ENCODE measurements around the gene HBE1. TPM values are rescaled to one million over a fixed set of nuclear protein-coding genes. Genes with fewer than 3 reads are reported as not detected.

The HBE1 gene
- total and polyA plus RNA-seq, 9 of the 15 experiments (the other 6 are each of a cell fraction or from before 2014, with no cell fraction given): 612 to 10,250 (median 2,181) TPM

DNA sequence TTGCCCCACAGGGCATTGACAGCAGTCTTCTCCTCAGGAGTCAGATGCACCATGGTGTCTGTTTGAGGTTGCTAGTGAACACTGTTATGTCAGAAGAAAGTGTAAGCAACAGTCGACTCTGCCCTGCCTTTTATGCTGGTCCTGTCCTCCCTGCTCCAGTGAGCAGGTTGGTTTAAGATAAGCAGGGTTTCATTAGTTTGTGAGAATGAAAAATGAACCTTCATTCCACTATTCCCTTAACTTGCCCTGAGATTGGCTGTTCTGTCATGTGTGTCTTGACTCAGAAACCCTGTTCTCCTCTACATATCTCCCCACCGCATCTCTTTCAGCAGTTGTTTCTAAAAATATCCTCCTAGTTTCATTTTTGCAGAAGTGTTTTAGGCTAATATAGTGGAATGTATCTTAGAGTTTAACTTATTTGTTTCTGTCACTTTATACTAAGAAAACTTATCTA, 35.3 kb downstream of the HBE1 start, which contains the start of gene HBD (continued):
- TF ChIP-seq, protein P1, sequence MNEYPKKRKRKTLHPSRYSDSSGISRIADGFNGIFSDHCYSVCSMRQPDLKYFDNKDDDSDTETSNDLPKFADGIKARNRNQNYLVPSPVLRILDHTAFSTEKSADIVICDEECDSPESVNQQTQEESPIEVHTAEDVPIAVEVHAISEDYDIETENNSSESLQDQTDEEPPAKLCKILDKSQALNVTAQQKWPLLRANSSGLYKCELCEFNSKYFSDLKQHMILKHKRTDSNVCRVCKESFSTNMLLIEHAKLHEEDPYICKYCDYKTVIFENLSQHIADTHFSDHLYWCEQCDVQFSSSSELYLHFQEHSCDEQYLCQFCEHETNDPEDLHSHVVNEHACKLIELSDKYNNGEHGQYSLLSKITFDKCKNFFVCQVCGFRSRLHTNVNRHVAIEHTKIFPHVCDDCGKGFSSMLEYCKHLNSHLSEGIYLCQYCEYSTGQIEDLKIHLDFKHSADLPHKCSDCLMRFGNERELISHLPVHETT (CRISPR knock-in tag; conservative IDR thresholded peaks at IDR 0.05 in 1 of 2, IDR thresholded peaks at IDR 0.05 in 1 of 2): peak in 1 of 2 experiments; percentile 44; a peak in 1 of 4 replicates
- TF ChIP-seq, protein P2, sequence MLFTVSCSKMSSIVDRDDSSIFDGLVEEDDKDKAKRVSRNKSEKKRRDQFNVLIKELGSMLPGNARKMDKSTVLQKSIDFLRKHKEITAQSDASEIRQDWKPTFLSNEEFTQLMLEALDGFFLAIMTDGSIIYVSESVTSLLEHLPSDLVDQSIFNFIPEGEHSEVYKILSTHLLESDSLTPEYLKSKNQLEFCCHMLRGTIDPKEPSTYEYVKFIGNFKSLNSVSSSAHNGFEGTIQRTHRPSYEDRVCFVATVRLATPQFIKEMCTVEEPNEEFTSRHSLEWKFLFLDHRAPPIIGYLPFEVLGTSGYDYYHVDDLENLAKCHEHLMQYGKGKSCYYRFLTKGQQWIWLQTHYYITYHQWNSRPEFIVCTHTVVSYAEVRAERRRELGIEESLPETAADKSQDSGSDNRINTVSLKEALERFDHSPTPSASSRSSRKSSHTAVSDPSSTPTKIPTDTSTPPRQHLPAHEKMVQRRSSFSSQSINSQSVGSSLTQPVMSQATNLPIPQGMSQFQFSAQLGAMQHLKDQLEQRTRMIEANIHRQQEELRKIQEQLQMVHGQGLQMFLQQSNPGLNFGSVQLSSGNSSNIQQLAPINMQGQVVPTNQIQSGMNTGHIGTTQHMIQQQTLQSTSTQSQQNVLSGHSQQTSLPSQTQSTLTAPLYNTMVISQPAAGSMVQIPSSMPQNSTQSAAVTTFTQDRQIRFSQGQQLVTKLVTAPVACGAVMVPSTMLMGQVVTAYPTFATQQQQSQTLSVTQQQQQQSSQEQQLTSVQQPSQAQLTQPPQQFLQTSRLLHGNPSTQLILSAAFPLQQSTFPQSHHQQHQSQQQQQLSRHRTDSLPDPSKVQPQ (CRISPR knock-in tag; IDR thresholded peaks at IDR 0.05; ENCODE audit: borderline replicate concordance): no peak
- TF ChIP-seq, protein P3, sequence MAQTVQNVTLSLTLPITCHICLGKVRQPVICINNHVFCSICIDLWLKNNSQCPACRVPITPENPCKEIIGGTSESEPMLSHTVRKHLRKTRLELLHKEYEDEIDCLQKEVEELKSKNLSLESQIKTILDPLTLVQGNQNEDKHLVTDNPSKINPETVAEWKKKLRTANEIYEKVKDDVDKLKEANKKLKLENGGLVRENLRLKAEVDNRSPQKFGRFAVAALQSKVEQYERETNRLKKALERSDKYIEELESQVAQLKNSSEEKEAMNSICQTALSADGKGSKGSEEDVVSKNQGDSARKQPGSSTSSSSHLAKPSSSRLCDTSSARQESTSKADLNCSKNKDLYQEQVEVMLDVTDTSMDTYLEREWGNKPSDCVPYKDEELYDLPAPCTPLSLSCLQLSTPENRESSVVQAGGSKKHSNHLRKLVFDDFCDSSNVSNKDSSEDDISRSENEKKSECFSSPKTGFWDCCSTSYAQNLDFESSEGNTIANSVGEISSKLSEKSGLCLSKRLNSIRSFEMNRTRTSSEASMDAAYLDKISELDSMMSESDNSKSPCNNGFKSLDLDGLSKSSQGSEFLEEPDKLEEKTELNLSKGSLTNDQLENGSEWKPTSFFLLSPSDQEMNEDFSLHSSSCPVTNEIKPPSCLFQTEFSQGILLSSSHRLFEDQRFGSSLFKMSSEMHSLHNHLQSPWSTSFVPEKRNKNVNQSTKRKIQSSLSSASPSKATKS (CRISPR knock-in tag; IDR thresholded peaks at IDR 0.05): no peak
- no peak for TF ChIP-seq ZKSCAN1 (IDR thresholded peaks at IDR 0.05; ENCODE audit: low read depth, low read length)
- TF ChIP-seq, protein P4, sequence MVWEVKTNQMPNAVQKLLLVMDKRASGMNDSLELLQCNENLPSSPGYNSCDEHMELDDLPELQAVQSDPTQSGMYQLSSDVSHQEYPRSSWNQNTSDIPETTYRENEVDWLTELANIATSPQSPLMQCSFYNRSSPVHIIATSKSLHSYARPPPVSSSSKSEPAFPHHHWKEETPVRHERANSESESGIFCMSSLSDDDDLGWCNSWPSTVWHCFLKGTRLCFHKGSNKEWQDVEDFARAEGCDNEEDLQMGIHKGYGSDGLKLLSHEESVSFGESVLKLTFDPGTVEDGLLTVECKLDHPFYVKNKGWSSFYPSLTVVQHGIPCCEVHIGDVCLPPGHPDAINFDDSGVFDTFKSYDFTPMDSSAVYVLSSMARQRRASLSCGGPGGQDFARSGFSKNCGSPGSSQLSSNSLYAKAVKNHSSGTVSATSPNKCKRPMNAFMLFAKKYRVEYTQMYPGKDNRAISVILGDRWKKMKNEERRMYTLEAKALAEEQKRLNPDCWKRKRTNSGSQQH (CRISPR knock-in tag; IDR thresholded peaks at IDR 0.05): no peak
- TF ChIP-seq, protein P5, sequence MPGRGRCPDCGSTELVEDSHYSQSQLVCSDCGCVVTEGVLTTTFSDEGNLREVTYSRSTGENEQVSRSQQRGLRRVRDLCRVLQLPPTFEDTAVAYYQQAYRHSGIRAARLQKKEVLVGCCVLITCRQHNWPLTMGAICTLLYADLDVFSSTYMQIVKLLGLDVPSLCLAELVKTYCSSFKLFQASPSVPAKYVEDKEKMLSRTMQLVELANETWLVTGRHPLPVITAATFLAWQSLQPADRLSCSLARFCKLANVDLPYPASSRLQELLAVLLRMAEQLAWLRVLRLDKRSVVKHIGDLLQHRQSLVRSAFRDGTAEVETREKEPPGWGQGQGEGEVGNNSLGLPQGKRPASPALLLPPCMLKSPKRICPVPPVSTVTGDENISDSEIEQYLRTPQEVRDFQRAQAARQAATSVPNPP (IDR thresholded peaks at IDR 0.05; ENCODE audit: borderline replicate concordance, insufficient read depth, insufficient read length): no peak
- no peak for TF ChIP-seq ZNF764 (CRISPR knock-in tag; IDR thresholded peaks at IDR 0.05; ENCODE audit: low read depth)
- TF ChIP-seq PHB2 (IDR thresholded peaks at IDR 0.05; ENCODE audit: low read depth): no peak
- TF ChIP-seq SAFB (IDR thresholded peaks at IDR 0.05; ENCODE audit: borderline replicate concordance, low read depth, low read length): no peak
- no peak for TF ChIP-seq IRF2 (CRISPR knock-in tag; IDR thresholded peaks at IDR 0.05)
- TF ChIP-seq, protein P6, sequence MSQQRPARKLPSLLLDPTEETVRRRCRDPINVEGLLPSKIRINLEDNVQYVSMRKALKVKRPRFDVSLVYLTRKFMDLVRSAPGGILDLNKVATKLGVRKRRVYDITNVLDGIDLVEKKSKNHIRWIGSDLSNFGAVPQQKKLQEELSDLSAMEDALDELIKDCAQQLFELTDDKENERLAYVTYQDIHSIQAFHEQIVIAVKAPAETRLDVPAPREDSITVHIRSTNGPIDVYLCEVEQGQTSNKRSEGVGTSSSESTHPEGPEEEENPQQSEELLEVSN (IDR thresholded peaks at IDR 0.05; ENCODE audit: borderline replicate concordance in 1 of 2, extremely low read depth in 1 of 2, insufficient read depth in 1 of 2, insufficient read length in 1 of 2, low read depth in 1 of 2, low read length in 1 of 2, poor library complexity in 1 of 2, severe bottlenecking in 1 of 2): no peak
- TF ChIP-seq, protein P7, sequence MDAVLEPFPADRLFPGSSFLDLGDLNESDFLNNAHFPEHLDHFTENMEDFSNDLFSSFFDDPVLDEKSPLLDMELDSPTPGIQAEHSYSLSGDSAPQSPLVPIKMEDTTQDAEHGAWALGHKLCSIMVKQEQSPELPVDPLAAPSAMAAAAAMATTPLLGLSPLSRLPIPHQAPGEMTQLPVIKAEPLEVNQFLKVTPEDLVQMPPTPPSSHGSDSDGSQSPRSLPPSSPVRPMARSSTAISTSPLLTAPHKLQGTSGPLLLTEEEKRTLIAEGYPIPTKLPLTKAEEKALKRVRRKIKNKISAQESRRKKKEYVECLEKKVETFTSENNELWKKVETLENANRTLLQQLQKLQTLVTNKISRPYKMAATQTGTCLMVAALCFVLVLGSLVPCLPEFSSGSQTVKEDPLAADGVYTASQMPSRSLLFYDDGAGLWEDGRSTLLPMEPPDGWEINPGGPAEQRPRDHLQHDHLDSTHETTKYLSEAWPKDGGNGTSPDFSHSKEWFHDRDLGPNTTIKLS (IDR thresholded peaks at IDR 0.05; ENCODE audit: borderline replicate concordance, low read depth): no peak

Measured in K562 (cell line).